PFSK-1 (cell line): ENCODE measurements around the gene FBXL14.

ENCODE experiments used
- FOXP2 ChIP-seq: optimal IDR thresholded peaks from 2 replicates; pipeline ENCODE3; 2011; ENCODE audit warnings: borderline replicate concordance, control low read depth, inconsistent platforms; ENCODE audit not compliant: insufficient read depth; ENCODE audit errors: extremely low read length, extremely low read depth
- POLR2AphosphoS5 ChIP-seq: IDR thresholded peaks from 2 replicates; pipeline ENCODE4 v1.6.1; 2012; ENCODE audit warnings: low read depth, mild to moderate bottlenecking, control low read depth, low read length, moderate library complexity
- SIN3A ChIP-seq: IDR thresholded peaks from 2 replicates; pipeline ENCODE4 v1.6.1; 2012; ENCODE audit warnings: mild to moderate bottlenecking, low read length, moderate library complexity, borderline replicate concordance; ENCODE audit not compliant: insufficient read depth
- TAF1 ChIP-seq: IDR thresholded peaks from 2 replicates; pipeline ENCODE4 v1.6.1; 2012; ENCODE audit warnings: low read length, control low read depth, borderline replicate concordance; ENCODE audit not compliant: insufficient read depth
- TF ChIP-seq, protein P1 (sequence below), 2 experiments: IDR thresholded peaks; 2 replicates each; pipeline versions ENCODE4 v1.6.1 to v1.8.0; 2011 to 2012; ENCODE audit warnings: low read depth in 2 of 2, low read length in 2 of 2, control low read depth in 1 of 2, inconsistent platforms in 1 of 2, mild to moderate bottlenecking in 1 of 2, moderate library complexity in 1 of 2; ENCODE audit not compliant: insufficient read depth in 1 of 2

DNA sequence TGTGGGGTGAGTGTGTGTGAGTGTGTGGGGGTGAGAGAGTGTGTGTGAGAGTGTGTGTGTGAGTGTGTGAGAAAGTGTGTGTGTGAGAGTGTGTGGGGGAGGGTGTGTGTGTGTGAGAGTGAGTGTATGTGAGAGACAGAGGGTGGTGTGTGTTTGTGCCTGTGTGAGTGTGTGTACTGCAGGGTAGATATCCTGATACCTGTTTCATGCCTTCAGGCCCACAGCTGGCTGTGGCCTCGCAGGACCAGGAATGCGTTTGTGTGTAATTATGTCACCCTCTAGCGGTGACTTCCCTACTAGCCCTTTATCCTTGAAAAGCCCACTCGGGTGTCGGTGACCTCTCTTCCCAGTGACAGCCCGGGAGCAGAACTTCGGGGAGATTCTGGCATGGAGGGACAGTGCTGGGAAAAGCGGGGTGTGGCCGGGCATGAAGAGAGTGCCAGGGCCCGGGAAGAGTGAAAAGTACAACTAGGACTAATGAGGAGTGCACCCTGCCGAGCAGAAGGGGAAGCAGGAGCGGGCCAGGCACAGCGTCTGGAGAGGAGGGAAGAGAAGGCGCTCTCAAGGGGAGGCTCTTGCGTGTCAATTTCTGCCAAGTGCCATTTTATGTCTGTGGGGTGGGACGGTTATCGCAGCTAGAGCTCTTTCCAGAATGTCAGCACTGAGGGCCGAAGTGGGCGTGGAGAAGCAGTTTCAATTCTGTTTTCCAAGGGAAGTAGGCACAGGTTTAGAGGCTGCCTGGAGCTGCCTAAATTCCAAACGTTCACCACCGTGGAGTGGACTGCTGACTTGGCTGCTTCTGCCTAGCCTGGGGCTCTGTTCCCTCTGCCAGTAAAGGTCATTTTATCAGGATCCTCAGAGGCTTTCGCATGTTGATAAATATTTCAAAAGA lies 11.0 kb upstream of the FBXL14 start:
- TF ChIP-seq POLR2AphosphoS5, result no peak; the same call in 1 of the 2 replicates
- TF ChIP-seq TAF1, result no peak
- TF ChIP-seq, protein P1, sequence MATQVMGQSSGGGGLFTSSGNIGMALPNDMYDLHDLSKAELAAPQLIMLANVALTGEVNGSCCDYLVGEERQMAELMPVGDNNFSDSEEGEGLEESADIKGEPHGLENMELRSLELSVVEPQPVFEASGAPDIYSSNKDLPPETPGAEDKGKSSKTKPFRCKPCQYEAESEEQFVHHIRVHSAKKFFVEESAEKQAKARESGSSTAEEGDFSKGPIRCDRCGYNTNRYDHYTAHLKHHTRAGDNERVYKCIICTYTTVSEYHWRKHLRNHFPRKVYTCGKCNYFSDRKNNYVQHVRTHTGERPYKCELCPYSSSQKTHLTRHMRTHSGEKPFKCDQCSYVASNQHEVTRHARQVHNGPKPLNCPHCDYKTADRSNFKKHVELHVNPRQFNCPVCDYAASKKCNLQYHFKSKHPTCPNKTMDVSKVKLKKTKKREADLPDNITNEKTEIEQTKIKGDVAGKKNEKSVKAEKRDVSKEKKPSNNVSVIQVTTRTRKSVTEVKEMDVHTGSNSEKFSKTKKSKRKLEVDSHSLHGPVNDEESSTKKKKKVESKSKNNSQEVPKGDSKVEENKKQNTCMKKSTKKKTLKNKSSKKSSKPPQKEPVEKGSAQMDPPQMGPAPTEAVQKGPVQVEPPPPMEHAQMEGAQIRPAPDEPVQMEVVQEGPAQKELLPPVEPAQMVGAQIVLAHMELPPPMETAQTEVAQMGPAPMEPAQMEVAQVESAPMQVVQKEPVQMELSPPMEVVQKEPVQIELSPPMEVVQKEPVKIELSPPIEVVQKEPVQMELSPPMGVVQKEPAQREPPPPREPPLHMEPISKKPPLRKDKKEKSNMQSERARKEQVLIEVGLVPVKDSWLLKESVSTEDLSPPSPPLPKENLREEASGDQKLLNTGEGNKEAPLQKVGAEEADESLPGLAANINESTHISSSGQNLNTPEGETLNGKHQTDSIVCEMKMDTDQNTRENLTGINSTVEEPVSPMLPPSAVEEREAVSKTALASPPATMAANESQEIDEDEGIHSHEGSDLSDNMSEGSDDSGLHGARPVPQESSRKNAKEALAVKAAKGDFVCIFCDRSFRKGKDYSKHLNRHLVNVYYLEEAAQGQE (IDR thresholded peaks at IDR 0.05; ENCODE audit: insufficient read depth in 1 of 2, low read depth in 2 of 2, low read length in 2 of 2), result no peak
- TF ChIP-seq SIN3A, result no peak
- TF ChIP-seq FOXP2, result no peak
